ENCODE results near the gene PFKFB2.

The PFKFB2 gene

DNA sequence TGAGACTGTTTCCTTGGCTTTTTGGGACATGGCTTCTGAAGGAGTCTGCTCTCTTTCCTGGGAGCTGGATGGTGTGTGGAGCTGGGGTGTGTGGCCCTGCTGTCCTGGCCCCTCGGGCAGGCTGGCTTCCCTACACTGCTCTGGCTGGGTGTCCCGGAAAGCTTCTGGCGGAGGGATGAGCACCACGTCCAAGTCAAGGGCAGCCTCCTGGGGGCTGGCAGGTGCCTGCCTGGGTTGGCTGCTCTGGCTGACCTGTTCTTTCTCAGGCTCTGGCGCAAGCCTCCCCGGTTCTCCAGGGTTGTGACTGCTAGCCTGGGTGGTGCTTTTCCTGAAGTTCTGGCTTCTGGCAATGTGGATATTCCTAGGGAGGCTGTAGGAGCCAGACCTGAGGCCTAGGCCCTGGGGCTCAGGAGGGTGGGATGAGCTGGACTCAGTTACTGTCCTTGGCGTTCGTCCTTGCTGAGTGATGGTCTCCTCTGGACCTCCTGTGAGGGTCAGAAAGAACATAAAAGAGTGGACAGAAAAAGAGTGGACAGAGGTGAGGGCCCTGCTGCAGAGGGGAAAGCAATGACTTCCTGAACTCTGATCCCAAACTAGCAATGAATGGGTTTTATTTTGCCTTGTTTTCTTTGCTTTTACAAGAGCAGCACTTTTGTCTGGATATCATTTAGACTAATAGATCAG, 29.9 kb upstream of the PFKFB2 start:
- no peak for DNase-seq

GRCh38 chr1:207024202-207025145, 28.6 kb upstream of the PFKFB2 start:
- no peak for DNase-seq

DNA sequence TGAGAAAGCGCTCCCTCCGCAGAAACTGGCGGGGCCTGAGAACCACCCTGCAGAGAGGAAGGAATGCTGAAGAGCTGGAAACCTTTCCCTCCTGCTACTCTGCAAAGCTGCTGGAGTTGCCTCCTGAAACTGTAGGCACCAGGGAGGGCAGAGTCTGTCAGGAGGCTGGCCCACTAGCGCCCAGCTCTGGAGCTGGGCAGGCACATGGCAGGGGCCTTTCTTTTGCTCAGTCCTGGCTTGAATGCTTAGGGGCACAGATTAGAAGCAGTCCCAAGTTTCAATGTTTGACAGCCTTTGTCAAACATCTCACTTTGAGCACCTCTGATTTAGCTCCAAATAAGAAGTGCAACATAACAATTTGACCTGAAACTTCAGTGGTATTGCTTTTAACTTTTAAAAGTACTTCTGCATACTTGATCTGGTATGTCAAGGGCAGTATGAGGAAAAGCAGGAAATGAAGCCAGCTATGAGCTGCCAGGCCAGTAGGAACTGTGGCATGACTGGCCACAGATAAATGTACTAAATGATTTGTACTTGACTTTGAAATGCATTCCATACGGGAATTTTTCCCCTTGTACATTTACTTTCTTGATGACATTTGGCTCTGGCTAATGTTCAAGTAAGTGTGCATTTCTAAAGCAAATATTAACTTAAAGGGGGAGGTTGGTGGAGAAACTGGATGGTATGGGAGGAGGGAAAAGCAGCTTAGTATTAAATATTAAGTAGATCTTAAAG, 27.8 kb upstream of the PFKFB2 start:
- no peak for DNase-seq

DNA sequence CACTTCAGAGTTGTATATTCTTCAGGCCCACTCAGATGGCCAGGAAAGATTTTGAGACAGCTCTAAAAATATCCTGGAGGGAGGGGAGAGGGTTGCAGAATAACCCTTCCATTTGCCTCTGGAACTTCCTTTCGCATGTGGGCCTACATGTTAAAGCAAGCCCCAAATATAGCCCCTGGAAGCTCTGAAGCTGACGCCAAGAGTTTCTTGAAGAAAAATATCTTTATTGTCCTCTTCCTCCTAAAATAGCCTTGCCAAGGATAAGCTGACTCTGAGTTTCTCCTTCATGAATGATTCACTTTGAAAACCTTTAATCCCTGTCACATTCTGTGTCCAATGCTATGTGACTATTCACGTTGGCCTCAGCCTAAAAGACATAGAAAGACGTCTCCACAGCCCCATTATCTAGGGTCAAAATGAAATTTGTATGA, 27.0 kb upstream of the PFKFB2 start:
- DNase-seq, result no peak

DNA sequence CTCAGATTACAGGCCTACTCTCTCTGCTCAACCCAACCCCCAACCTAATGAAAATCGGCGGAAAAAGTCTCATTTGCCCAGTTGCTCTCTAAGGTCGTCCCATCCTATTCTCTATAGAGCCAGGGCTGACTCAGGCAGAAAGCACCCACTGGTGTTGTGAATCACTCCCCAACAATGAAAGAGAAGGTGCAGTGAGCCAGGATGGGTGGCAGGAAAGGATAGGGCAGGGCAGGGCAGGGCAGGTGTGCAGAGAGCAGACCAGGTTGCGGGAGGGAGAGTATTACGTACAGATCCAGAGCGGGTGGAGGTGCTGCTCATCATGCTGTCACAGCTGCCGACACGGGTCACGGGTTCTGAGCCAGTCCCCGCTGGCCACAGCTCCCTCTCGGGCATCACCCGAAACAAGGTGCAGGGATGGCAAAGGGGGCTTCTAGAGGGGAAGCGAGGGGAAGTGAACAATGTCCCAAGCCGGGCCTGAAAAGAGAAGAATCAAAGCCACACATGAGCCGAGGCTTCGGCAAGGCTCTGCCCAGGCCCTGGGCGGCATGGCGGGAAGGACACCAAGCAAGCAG, 25.8 kb upstream of the PFKFB2 start:
- no peak for DNase-seq

DNA sequence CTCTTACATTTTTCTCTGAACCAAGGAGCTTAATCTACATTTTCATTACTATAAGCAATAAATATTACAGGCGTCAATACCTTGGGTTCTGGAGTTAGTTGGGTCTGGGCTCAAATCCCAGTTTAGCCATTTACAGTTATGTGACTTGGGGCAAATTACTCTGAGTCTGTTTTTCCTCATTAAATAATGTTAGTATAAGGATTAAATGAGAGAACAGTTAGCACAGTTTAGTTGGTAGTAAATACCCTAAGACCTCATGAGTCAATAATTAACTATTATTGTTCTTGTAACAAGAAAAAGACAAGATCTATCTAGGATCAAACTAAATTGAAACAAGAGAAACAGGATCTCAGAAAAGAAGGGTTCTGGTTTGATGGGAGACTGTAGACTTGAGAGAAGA, 25.2 kb upstream of the PFKFB2 start:
- DNase-seq, result no peak

- DNase-seq, result no peak
Measured at GRCh38 chr1:207028884-207029650, 24.0 kb upstream of the PFKFB2 start.

GRCh38 chr1:207029701-207030521, 23.2 kb upstream of the PFKFB2 start:
- no peak for DNase-seq

GRCh38 chr1:207030522-207031009, 22.5 kb upstream of the PFKFB2 start:
- no peak for DNase-seq

DNA sequence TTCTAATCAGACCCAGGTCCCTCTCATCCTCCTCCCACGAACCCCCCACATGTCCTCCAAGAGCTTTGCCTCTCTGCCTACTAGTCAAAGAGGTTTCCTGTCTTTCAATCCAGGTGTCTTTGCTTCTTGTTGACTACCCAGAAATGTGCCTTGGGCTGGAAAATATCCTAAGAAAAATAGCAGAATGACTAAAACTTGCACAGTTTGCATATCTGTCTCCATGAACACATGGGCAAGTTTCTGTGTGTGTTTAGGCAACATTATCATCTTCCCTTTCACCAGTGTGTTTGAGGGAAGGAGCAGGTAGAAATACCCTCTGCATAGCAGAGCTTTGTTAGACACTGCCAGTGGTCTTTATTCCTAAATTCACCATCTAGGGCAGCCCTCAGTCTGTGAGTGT, 22.1 kb upstream of the PFKFB2 start:
- DNase-seq, result no peak

DNA sequence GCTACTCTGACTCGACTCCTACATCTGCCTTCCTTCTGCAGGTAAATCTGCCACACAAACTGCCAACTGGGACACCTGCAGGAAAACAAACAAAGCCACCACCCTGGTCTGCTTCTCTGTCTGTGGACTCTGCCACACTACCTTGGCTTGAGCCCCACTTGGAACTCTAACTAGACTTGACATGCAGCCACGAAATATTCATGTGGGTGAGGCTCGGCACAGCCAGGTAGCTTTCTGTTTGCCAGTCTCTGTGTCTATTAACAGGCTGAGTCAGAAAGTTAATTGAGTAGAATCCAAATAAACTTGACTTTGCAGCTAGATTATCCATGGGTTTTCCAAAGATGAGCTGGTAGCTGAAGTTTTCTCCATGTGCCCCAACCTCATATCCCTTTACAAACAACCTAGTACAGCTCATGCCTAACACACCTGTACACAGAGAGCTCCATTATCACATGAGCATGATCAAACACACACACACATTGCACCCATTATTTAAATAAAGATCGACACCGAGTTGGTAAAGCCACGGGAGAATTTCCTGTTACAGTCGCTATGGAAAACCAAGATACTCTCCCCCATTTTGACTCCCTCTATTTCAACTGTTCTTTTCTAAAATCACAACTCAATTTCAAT, 21.3 kb upstream of the PFKFB2 start:
- no peak for DNase-seq

- no peak for DNase-seq
Measured at GRCh38 chr1:207032528-207033017, 20.5 kb upstream of the PFKFB2 start, which contains the start of gene C1orf116. TSS of gene C1orf116 (minus strand) at chr1:207032756. CDS start at chr1:207027598, 5,158 bp downstream.

DNA sequence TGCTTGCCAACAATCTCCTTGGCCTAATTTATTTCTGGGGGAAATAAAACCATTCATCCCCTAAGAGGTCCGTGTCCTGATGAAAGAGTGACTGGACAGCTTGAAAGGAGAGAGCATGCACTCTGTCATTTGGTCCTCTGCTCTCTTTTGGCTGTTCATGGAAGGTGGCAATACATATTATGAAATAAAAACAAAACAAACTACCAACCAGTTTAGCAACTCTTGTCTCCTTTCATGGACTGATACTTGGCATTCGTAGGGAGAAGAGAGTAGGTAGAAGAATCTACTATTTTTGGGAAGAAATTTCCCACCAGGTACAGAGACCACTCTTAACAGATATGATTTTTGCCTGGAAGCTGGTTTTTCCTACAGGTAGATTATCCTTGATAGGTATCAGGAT, 19.8 kb upstream of the PFKFB2 start:
- DNase-seq, result no peak

DNA sequence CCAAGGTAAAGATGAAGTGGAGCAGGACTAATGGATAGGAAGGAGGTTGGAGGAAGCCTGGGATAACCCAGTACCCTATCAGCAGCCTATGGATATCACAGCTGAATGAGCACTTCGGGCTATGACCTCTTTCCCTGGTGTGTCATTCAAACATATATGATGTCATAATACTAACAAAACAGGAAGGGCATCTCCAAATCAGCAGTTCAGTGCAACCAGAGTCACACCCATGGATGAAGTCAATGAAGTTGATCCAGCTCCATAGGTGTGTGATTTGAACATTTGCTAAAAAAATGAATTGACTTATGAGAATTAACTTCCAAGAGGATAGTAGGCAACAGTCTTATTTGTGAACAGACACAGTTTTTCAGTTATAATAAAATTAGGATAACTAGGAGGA, 18.9 kb upstream of the PFKFB2 start:
- DNase-seq, result no peak

GRCh38 chr1:207034998-207035397, 18.1 kb upstream of the PFKFB2 start:
- no peak for DNase-seq

GRCh38 chr1:207035877-207036551, 17.1 kb upstream of the PFKFB2 start:
- no peak for DNase-seq

- DNase-seq, result no peak
Measured at GRCh38 chr1:207036865-207037264, 16.2 kb upstream of the PFKFB2 start.

GRCh38 chr1:207039380-207040180, 13.5 kb upstream of the PFKFB2 start:
- no peak for DNase-seq

DNA sequence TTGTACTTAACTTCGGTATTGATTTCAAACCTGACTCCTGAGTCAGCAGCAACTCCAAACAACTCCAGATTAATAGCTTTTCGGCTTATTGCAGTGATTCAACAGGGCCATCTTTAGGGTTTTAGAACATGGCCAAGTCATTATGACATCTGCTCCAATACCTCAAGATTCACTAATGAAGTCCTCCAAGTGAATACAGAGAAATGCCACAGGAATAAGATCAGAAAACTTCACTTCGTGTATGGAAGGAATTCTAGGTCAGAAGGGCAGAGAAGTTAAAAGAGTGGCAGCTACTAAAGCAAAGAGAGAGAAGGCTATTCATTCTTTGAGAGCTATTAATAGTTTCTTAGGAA, 12.9 kb upstream of the PFKFB2 start:
- DNase-seq, result no peak
